GM18526 (cell line): ENCODE results near the gene CLCN5.

Experiments
- POLR2A ChIP-seq: IDR thresholded peaks from 3 replicates; pipeline ENCODE4 v1.6.1; 2011; ENCODE audit not compliant: insufficient read length; ENCODE audit errors: extremely low read depth

CLCN5 gene

DNA sequence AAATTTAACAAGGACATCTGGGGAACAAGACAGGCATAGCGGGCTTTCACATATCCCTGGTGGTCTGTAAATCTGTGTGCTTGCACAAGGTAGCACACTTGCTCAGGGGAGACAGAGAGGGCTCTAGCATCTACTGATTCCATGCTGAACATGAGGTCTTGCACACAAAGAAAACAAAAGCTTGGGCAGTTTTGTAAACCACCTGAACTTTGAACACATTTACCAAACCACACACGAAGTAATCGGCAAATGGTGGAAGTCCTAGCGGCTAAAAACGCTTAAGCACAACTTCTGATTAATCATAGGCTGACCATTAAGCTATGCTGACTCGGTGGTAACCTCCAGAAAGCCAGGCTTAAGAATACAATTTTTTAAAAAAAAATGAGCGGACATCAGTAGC lies 225.6 kb downstream of the CLCN5 start:
- TF ChIP-seq POLR2A: no peak
